Measurements from ENCODE around the gene SMIM12.
A peak's percentile ranks its signal among the peaks of the same experiment; 100 is the strongest.

DNA sequence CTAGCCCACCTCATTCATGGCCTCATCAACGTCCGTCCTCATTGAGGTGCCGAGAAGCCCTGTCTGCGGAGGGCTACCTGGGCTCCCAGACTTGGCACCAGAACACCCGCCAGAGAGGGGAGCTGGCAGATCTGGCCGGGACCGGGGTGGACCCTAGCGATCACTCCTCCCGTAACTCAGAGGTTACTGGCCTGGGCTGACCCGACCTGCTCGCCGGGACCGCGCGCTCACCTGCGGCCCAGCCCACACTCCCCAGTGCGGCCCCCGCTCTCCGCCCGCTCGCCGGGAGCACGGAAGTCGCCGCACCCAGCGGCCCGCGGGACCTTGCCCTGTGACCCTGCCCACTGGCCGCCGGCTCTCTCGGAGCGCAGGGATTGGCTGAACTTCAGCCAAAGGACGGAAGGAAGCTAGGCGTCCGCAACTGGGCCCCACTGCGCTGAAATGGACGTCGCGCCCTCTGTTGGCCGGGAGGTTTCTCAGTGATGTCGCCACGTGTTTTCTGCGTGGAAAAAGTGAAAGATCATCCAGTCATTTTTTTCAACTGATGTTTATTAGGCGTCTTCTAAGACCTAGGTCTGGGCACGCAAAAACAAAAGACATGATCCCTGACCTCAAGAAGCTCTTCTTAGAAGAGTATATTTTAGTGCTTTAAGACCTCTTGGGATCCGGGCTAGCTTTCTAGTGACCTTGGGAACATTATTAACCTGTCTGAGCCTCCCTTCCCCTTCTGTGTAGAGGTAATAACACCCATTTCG lies at the start of gene SMIM12:
- TF ChIP-seq EZH2phosphoT487 (conservative IDR thresholded peaks at IDR 0.05; ENCODE audit: low read length): no peak
- TF ChIP-seq, protein P1, sequence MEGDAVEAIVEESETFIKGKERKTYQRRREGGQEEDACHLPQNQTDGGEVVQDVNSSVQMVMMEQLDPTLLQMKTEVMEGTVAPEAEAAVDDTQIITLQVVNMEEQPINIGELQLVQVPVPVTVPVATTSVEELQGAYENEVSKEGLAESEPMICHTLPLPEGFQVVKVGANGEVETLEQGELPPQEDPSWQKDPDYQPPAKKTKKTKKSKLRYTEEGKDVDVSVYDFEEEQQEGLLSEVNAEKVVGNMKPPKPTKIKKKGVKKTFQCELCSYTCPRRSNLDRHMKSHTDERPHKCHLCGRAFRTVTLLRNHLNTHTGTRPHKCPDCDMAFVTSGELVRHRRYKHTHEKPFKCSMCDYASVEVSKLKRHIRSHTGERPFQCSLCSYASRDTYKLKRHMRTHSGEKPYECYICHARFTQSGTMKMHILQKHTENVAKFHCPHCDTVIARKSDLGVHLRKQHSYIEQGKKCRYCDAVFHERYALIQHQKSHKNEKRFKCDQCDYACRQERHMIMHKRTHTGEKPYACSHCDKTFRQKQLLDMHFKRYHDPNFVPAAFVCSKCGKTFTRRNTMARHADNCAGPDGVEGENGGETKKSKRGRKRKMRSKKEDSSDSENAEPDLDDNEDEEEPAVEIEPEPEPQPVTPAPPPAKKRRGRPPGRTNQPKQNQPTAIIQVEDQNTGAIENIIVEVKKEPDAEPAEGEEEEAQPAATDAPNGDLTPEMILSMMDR (IDR thresholded peaks at IDR 0.05; ENCODE audit: insufficient read depth, low read length, poor library complexity, severe bottlenecking): peak; percentile 70
